Measurements from ENCODE around the gene SUGCT. TPM values are rescaled to one million over a fixed set of nuclear protein-coding genes. Genes with fewer than 3 reads are reported as not detected.

SUGCT gene
- total and polyA plus RNA-seq, 2 of the 13 experiments (the other 11 are each of a cell fraction or from before 2014, with no cell fraction given), result 10.1 to 22.2 TPM

DNA sequence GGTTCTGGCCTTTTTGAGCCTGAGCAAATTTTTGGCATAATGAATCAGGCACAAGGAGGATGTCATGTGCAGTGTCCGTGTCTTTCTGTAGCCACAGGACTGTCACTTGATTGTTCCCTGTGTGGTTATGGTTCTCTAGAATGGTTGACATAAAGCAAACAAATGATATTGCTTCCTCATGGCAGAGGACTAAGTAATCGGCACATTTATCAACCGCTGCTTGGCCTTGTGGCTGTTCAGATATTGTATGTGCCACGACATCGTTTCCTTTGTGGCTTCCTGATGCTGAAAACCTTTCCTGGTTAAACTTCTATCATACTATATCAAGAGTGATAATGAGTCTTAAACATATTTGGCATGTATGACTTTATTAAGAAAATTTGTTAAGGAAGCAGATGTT lies 598.8 kb downstream of the SUGCT start:
- peak; percentile 66 for DNase-seq (ENCODE audit: low spot score)
- Histone ChIP-seq H3K4me2 (ENCODE audit: low read depth, low read length) (peak overlapping the region; percentile 28), H3K9ac (ENCODE audit: insufficient read depth, low read depth, low read length) (no peak overlapping the region), H3K27me3 (ENCODE audit: control insufficient read depth in 1 of 2, insufficient read depth in 2 of 2, low read length in 2 of 2) (no peaks in the 10 kb centered on the region), H3K4me1 (ENCODE audit: insufficient read depth, low read length) (peaks cover 19% of the 10 kb centered on the region), H3K9me3 (ENCODE audit: low read length) (0 out of 2 replicates have a peak, but pooled peaks cover 3% of the 10 kb centered on the region), H3K36me3 (replicated peaks in 1 of 2; ENCODE audit: control insufficient read depth in 1 of 2, insufficient read depth in 2 of 2, low read length in 2 of 2) (no peaks in the 10 kb centered on the region), H4K20me1 (ENCODE audit: insufficient read depth, low read length) (no peaks in the 10 kb centered on the region), H3K4me3 (replicated peaks in 1 of 3; ENCODE audit: insufficient read depth in 1 of 3, low read depth in 2 of 3, low read length in 3 of 3) (no peak overlapping the region), H2AFZ (ENCODE audit: low read length) (no peak overlapping the region), H3K27ac (ENCODE audit: extremely low read length, insufficient read depth, low read length) (peak overlapping the region; percentile 17), H3K79me2 (ENCODE audit: insufficient read depth, low read length) (no peaks in the 10 kb centered on the region)
- ATAC-seq, result peak; percentile 81
- intact Hi-C loops (cut with micrococcal nuclease; ENCODE audit: unreplicated experiment), result no loop called here
- no TSS peak for BruUV-seq (replicated peaks)
- no peak for FAIRE-seq
- ChIA-PET CTCF (ENCODE audit: low intra/inter-chr PET ratio, low total read pairs) (no interaction called here), POLR2A (no interaction called here)
- in situ Hi-C loops (cut with HindIII; ENCODE audit: extremely low pct_ligation_motif_present, low pct_unique_long_range_greater_than_20kb), result no loop called here
- 17% methylated on average over 5 of the region's 5 CpGs for WGBS (ENCODE audit: low lambda C conversion rate)
- TF ChIP-seq ZNF777 (CRISPR knock-in tag; IDR thresholded peaks at IDR 0.05), result no peak
- TF ChIP-seq ZNF75D (CRISPR knock-in tag; IDR thresholded peaks at IDR 0.05; ENCODE audit: borderline replicate concordance), result no peak
- TF ChIP-seq, protein P1, sequence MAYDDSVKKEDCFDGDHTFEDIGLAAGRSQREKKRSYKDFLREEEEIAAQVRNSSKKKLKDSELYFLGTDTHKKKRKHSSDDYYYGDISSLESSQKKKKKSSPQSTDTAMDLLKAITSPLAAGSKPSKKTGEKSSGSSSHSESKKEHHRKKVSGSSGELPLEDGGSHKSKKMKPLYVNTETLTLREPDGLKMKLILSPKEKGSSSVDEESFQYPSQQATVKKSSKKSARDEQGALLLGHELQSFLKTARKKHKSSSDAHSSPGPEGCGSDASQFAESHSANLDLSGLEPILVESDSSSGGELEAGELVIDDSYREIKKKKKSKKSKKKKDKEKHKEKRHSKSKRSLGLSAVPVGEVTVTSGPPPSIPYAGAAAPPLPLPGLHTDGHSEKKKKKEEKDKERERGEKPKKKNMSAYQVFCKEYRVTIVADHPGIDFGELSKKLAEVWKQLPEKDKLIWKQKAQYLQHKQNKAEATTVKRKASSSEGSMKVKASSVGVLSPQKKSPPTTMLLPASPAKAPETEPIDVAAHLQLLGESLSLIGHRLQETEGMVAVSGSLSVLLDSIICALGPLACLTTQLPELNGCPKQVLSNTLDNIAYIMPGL (CRISPR knock-in tag; IDR thresholded peaks at IDR 0.05; ENCODE audit: borderline replicate concordance in 1 of 2, low read depth in 1 of 2), result no peak
- TF ChIP-seq ZNF468 (CRISPR knock-in tag; IDR thresholded peaks at IDR 0.05), result no peak
- no peak for TF ChIP-seq ZNF329 (CRISPR knock-in tag; IDR thresholded peaks at IDR 0.05; ENCODE audit: low read depth)
- no peak for TF ChIP-seq ZNF879 (CRISPR knock-in tag; IDR thresholded peaks at IDR 0.05)
- TF ChIP-seq, protein P2, sequence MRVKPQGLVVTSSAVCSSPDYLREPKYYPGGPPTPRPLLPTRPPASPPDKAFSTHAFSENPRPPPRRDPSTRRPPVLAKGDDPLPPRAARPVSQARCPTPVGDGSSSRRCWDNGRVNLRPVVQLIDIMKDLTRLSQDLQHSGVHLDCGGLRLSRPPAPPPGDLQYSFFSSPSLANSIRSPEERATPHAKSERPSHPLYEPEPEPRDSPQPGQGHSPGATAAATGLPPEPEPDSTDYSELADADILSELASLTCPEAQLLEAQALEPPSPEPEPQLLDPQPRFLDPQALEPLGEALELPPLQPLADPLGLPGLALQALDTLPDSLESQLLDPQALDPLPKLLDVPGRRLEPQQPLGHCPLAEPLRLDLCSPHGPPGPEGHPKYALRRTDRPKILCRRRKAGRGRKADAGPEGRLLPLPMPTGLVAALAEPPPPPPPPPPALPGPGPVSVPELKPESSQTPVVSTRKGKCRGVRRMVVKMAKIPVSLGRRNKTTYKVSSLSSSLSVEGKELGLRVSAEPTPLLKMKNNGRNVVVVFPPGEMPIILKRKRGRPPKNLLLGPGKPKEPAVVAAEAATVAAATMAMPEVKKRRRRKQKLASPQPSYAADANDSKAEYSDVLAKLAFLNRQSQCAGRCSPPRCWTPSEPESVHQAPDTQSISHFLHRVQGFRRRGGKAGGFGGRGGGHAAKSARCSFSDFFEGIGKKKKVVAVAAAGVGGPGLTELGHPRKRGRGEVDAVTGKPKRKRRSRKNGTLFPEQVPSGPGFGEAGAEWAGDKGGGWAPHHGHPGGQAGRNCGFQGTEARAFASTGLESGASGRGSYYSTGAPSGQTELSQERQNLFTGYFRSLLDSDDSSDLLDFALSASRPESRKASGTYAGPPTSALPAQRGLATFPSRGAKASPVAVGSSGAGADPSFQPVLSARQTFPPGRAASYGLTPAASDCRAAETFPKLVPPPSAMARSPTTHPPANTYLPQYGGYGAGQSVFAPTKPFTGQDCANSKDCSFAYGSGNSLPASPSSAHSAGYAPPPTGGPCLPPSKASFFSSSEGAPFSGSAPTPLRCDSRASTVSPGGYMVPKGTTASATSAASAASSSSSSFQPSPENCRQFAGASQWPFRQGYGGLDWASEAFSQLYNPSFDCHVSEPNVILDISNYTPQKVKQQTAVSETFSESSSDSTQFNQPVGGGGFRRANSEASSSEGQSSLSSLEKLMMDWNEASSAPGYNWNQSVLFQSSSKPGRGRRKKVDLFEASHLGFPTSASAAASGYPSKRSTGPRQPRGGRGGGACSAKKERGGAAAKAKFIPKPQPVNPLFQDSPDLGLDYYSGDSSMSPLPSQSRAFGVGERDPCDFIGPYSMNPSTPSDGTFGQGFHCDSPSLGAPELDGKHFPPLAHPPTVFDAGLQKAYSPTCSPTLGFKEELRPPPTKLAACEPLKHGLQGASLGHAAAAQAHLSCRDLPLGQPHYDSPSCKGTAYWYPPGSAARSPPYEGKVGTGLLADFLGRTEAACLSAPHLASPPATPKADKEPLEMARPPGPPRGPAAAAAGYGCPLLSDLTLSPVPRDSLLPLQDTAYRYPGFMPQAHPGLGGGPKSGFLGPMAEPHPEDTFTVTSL (CRISPR knock-in tag; IDR thresholded peaks at IDR 0.05; ENCODE audit: borderline replicate concordance), result no peak
- TF ChIP-seq, protein P3, sequence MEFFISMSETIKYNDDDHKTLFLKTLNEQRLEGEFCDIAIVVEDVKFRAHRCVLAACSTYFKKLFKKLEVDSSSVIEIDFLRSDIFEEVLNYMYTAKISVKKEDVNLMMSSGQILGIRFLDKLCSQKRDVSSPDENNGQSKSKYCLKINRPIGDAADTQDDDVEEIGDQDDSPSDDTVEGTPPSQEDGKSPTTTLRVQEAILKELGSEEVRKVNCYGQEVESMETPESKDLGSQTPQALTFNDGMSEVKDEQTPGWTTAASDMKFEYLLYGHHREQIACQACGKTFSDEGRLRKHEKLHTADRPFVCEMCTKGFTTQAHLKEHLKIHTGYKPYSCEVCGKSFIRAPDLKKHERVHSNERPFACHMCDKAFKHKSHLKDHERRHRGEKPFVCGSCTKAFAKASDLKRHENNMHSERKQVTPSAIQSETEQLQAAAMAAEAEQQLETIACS (CRISPR knock-in tag; IDR thresholded peaks at IDR 0.05), result no peak
- peak; percentile 4; the same call in 1 of the 2 replicates for TF ChIP-seq SOX5 (CRISPR knock-in tag; IDR thresholded peaks at IDR 0.05; ENCODE audit: borderline replicate concordance)
- no peak for TF ChIP-seq NFYB (CRISPR knock-in tag; IDR thresholded peaks at IDR 0.05)
- 0 out of 2 replicates have a peak, but pooled peaks have one; percentile 9 for TF ChIP-seq ISL2 (CRISPR knock-in tag; IDR thresholded peaks at IDR 0.05)
- TF ChIP-seq RNF2 (conservative IDR thresholded peaks at IDR 0.05; ENCODE audit: low read depth), result no peak
- TF ChIP-seq KAT8 (CRISPR knock-in tag; IDR thresholded peaks at IDR 0.05), result no peak
- TF ChIP-seq, protein P4, sequence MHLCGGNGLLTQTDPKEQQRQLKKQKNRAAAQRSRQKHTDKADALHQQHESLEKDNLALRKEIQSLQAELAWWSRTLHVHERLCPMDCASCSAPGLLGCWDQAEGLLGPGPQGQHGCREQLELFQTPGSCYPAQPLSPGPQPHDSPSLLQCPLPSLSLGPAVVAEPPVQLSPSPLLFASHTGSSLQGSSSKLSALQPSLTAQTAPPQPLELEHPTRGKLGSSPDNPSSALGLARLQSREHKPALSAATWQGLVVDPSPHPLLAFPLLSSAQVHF (CRISPR knock-in tag; IDR thresholded peaks at IDR 0.05), result no peak
- TF ChIP-seq ZNF7 (CRISPR knock-in tag; IDR thresholded peaks at IDR 0.05), result no peak
- TF ChIP-seq, protein P5, sequence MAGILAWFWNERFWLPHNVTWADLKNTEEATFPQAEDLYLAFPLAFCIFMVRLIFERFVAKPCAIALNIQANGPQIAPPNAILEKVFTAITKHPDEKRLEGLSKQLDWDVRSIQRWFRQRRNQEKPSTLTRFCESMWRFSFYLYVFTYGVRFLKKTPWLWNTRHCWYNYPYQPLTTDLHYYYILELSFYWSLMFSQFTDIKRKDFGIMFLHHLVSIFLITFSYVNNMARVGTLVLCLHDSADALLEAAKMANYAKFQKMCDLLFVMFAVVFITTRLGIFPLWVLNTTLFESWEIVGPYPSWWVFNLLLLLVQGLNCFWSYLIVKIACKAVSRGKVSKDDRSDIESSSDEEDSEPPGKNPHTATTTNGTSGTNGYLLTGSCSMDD (CRISPR knock-in tag; IDR thresholded peaks at IDR 0.05), result no peak
